Measurements from ENCODE around the gene FABP3. TPM values are rescaled to one million over a fixed set of nuclear protein-coding genes. Genes with fewer than 3 reads are reported as not detected.

The FABP3 gene
- total RNA-seq, 6 donors from 2014 or later: 4.2 to 98.9 (median 27.2) TPM

GRCh38 chr1:31409946-31410858 is 37.3 kb upstream of the FABP3 start:
- Histone ChIP-seq H3K36me3 (no peaks in the 10 kb centered on the region), H3K4me1 (peaks cover 11 to 19% (median 16%) of the 10 kb centered on the region in 4 donors), H3K4me3 (no peak overlapping the region), H3K27me3 (no peaks in the 10 kb centered on the region), H3K9me3 (no peaks in the 10 kb centered on the region), H3K27ac (no peak overlapping the region)
- DNase-seq (no peak), ATAC-seq (ENCODE audit: low FRiP score in 2 of 2) (no peak)
- 78% methylated on average over 6 of the region's 6 CpGs for WGBS, 2 donors
- TF ChIP-seq POLR2A (IDR thresholded peaks at IDR 0.05): no peak
- TF ChIP-seq POLR2AphosphoS5 (IDR thresholded peaks at IDR 0.05): no peak
- TF ChIP-seq EP300 (IDR thresholded peaks at IDR 0.05): no peak

- 82 to 93% methylated on average over 5 of the region's 5 CpGs for WGBS, 2 donors
- Histone ChIP-seq H3K9me3 (no peaks in the 10 kb centered on the region), H3K4me3 (no peak overlapping the region), H3K4me1 (peaks cover 8 to 15% (median 9%) of the 10 kb centered on the region in 4 donors), H3K27me3 (no peaks in the 10 kb centered on the region), H3K36me3 (no peaks in the 10 kb centered on the region), H3K27ac (no peak overlapping the region)
- no peak for TF ChIP-seq POLR2A (IDR thresholded peaks at IDR 0.05)
- no peak for TF ChIP-seq POLR2AphosphoS5 (IDR thresholded peaks at IDR 0.05)
- TF ChIP-seq CTCF (IDR thresholded peaks at IDR 0.05): no peak
- TF ChIP-seq EP300 (IDR thresholded peaks at IDR 0.05): no peak
- ATAC-seq (ENCODE audit: low FRiP score in 2 of 2) (no peak), DNase-seq (no peak)
These were observed 36.0 kb upstream of the FABP3 start for GRCh38 chr1:31408788-31409318.

- Histone ChIP-seq H3K27ac (no peak overlapping the region), H3K36me3 (no peaks in the 10 kb centered on the region), H3K9me3 (no peaks in the 10 kb centered on the region), H3K27me3 (no peaks in the 10 kb centered on the region), H3K4me1 (no peaks in the 10 kb centered on the region), H3K4me3 (no peak overlapping the region)
- TF ChIP-seq EP300 (IDR thresholded peaks at IDR 0.05): no peak
- TF ChIP-seq POLR2A (IDR thresholded peaks at IDR 0.05): no peak
- no peak for TF ChIP-seq POLR2AphosphoS5 (IDR thresholded peaks at IDR 0.05)
- no peak for TF ChIP-seq CTCF (IDR thresholded peaks at IDR 0.05)
- DNase-seq (no peak), ATAC-seq (ENCODE audit: low FRiP score in 2 of 2) (no peak)
- 80% methylated on average over 11 to 17 of the region's 18 CpGs for WGBS, 2 donors
These were observed 34.3 kb upstream of the FABP3 start for GRCh38 chr1:31407029-31407626.

- Histone ChIP-seq H3K4me1 (no peaks in the 10 kb centered on the region), H3K9me3 (no peaks in the 10 kb centered on the region), H3K4me3 (no peak overlapping the region), H3K27me3 (no peaks in the 10 kb centered on the region), H3K36me3 (no peaks in the 10 kb centered on the region), H3K27ac (no peak overlapping the region)
- peak in 1 of 2 donors; percentile 57 for DNase-seq
- TF ChIP-seq EP300 (IDR thresholded peaks at IDR 0.05) (no peak), POLR2AphosphoS5 (IDR thresholded peaks at IDR 0.05) (no peak), CTCF (IDR thresholded peaks at IDR 0.05) (no peak), POLR2A (IDR thresholded peaks at IDR 0.05) (no peak)
- 91 to 92% methylated on average over 5 to 6 of the region's 6 CpGs for WGBS, 2 donors
- no peak for ATAC-seq (ENCODE audit: low FRiP score in 2 of 2)
These were observed 32.8 kb upstream of the FABP3 start for GRCh38 chr1:31405578-31406245.

- no peaks in the 10 kb centered on the region for H3K27me3 ChIP-seq
- WGBS, 2 donors: 47 to 61% methylated on average over 2 of the region's 2 CpGs
- no peaks in the 10 kb centered on the region for H3K36me3 ChIP-seq
- ATAC-seq (ENCODE audit: low FRiP score in 2 of 2) (no peak), DNase-seq (no peak)
- H3K4me3 ChIP-seq: no peak overlapping the region
- H3K9me3 ChIP-seq: no peaks in the 10 kb centered on the region
- H3K27ac ChIP-seq: no peak overlapping the region
- no peak for TF ChIP-seq CTCF (IDR thresholded peaks at IDR 0.05)
- no peak for TF ChIP-seq POLR2AphosphoS5 (IDR thresholded peaks at IDR 0.05)
- TF ChIP-seq POLR2A (IDR thresholded peaks at IDR 0.05): no peak
- TF ChIP-seq EP300 (IDR thresholded peaks at IDR 0.05): no peak
- no peaks in the 10 kb centered on the region for H3K4me1 ChIP-seq
These were observed 28.4 kb upstream of the FABP3 start for GRCh38 chr1:31401241-31401640.
